Stimulated activated naive CD4-positive, alpha-beta T cell treated with Interleukin-2 at 50 U/mL for 16 hours (primary cell): ENCODE results near the gene BLTP3B.

ENCODE experiments used
- DNase-seq: peaks from one replicate; lab custom pipeline; 2025; lab: John Stamatoyannopoulos, UW

Gene BLTP3B

GRCh38 chr12:100159391-100160104 is 16.9 kb upstream of the BLTP3B start:
- DNase-seq, result no peak

GRCh38 chr12:100158535-100158934 is 15.9 kb upstream of the BLTP3B start:
- DNase-seq, result no peak

DNA sequence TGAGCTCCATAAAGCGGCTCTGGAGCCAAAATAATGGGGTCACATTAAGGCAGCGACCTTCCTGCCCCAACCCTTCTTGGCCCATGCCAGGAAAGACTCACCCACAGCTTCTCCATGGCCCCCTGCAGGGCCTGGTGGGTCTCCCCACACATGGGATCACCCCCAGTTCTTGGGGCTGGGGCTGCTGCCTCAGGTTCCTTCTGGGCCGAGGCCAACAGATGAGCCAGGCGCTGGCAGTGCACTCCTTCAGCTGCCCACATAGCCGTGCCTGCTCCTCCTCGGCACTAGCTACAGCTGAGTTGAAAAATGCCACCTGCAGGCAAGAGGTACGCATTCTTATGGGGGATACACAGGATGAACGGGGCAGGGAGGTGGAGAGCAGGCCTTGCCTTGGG is 14.8 kb upstream of the BLTP3B start:
- no peak for DNase-seq

GRCh38 chr12:100156731-100157426 is 14.2 kb upstream of the BLTP3B start:
- DNase-seq, result no peak

GRCh38 chr12:100154474-100155247 is 12.0 kb upstream of the BLTP3B start:
- DNase-seq, result peak; percentile 62

DNA sequence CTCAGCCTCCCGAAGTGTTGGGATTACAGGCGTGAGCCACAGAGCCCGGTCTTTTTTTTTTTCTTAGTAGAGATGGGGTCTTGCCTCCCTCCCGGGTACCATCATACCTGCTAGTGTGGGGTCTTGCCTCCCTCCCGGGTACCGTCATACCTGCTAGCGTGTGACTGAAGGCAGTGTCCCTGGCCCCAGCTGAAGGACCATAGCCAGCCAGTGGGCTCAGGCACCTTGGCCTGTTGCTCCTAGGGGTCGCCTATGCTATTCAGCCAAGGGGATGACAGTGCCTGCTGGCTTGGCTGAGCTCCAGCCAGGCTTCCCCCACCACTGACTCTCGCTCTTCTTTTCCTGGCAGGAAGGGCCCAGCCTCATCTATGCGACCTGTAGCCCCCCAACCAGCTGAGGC is 10.5 kb upstream of the BLTP3B start:
- DNase-seq, result no peak

DNA sequence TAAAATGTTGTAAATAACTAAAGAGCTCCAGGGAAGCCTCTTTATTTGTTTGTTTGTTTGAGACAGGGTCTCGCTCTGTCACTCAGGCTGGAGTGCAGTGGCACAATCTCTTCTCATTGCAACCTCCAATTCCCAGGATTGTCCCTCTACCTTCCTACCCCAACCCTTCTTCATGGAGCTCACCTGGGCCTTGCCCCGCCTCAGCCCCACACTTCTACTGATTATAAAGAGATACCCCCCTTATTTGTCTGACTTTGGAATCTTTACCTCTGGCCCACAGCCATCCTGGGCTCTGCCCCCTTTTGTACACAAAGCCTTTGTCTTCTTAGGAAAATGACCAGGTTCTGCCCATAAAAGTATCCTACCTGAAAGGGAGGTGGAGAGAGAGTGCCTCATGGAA is 9.1 kb upstream of the BLTP3B start:
- no peak for DNase-seq

DNA sequence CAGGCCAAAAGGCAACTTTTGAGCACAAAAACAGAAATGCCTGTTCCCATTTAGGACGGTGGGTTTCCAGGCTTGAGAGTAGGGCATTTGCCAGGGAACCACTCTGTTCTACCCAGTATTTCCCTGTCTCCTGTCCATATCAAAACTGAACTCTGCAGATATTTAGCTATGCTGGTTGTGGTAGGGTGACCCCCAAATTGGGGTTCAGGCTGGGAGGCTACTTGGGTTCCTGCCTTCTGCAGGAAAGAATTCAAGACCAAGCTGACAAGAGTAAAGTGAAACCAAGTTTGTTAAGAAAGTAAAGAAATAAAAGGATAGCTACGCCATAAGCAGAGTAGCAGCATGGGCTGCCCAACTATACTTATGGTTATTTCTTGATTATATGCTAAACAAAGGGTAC is 3.6 kb upstream of the BLTP3B start:
- no peak for DNase-seq

- no peak for DNase-seq
Observed at GRCh38 chr12:100145643-100146042, 3.0 kb upstream of the BLTP3B start.

DNA sequence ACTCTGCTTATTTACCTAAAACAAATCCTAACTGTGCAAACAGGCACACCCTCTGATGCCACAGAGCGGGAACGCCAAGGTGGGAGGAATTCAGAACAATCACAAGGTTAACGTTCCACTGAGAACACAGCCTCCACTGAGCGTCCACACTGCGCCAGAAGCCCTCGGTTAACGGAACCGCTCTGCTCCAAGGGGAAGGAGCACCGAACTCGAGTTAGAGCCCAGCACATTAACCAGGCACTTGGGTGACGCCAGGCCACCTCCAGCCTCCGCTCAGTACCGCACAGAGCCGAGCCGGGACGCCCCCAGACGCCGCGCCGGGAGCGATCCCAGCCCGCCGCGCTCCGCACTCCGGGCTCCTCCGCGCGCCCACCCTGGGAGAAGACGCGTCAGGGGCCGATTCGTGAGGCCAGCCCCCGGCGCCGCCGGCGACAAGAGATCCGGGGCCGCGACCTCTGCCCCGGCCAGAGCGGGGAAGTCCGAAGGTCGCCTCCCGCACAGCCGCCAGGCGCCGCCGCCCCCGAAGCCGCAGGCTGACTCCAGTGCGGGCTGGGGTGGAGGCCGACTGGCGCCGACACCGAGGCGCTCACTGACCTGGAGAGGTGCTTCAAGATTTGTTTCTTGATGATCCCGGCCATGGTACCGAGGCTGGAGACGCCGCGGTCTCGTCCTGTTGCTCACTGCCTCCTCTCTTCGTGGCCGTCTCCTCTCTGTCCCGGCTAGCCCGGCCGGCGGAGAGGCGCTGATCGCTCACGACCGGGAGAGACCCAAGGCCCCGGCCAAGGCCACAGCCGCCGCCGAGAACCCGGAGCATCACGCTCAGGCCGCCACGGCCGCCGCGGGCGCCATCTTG is 450 bp downstream of the BLTP3B start:
- DNase-seq, result peak; percentile 41

DNA sequence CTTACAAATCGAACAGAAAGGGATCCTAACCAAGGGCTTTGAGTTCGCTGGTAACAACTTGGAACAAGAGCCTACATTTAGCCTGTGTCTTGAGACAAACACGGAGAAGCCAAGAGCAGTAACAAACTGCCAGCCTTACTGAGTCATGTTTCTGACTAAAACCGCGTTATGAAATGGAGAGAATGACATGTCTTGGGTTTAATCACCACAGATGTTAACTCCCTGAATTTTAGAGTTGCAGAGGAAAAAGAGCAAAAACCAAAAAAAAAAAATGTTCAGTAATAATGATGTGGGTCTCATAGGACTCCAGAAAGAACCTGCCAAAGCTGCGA is 1.0 kb downstream of the BLTP3B start:
- no peak for DNase-seq

GRCh38 chr12:100138803-100139098 is 3.9 kb downstream of the BLTP3B start:
- DNase-seq, result no peak

DNA sequence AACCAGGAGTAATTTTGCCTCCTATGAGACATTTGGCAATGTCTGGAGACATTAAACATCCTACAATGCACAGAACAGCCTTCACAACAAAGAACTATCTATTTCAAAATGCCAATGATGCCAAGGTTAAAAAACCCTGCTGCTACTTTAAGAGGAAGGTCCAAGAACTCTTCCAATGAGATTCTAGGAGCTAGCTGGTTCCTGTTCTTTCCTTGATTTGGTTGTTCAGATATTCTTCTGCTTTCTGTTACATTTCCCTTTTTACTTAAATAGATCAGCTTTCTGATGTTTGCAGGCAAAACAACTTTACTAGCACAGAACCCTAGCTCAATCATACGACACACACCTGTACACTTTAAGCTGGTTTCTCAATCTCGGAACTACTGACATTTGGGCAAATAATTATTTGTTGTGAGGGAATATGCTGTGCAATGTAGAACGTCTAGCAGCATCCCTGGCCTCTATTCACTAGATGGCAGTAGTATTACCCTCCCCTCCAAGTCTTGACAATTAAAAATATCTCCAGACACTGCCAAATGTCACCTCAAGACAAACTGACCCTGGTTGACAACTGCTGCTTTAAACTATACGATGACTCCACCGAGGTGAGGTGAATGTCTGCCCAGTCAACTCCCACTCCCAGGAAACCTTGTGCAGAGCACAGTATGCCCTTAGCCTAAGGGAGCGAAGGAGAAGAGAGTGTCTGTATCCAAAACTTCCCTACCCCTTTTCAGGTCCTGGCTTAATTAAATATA is 4.4 kb downstream of the BLTP3B start:
- no peak for DNase-seq

DNA sequence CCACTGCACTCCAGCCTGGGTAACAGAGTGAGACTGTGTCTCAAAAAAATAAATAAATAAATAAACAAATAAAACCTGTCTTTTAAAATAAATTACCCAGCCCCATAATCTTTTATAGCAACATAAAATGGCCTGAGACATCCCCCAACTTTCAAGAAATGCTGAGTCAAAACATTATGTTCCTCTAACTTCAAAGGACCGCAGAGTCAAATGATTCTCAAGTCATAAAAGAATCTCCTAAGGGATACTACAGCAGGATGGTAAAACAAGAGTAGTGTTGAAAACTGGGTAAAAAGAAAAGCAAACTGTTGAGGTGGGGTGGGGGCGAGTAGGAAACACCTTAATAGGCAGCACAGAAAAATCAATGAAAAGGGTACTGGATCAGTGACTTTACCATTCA is 9.5 kb downstream of the BLTP3B start:
- DNase-seq, result no peak

- DNase-seq, result no peak
Observed at GRCh38 chr12:100128512-100128908, 14.2 kb downstream of the BLTP3B start.

DNA sequence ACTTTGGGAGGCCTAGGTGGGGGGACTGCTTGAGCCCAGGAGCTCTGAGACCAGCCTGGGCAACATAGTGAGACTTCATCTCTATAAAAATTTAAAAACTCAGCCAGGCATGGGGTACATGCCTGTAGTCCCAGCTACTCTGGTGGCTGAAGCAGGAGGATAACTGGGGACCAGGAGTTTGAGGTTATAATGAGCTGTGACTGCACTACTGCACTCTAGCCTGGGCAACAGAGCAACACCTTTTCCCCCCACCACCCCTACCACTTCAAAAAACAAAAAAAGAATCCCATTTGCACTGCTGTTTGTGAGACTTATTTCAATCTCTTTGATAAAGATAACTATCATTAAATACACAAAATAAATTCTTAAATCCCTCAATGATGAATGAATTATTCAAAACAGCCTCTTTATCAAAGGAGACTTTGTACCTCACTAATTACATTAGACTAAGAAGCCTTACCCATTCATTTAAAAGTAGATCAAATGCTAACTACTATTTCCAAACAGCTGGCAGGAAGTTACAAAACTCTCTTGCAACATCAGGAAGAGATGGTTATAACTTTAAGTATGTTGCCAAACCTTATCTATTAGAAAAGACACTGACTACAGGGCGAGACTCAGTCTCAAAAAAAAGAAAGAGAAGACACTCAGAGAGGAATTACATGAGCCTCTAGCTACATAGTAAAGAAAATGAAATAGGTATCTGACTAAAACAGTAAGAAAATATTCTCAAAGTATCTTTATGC is 14.7 kb downstream of the BLTP3B start:
- no peak for DNase-seq

GRCh38 chr12:100123316-100124095 is 19.2 kb downstream of the BLTP3B start:
- no peak for DNase-seq

GRCh38 chr12:100120355-100120754 is 22.3 kb downstream of the BLTP3B start:
- no peak for DNase-seq

- DNase-seq, result no peak
Observed at GRCh38 chr12:100115291-100115690, 27.4 kb downstream of the BLTP3B start.

- DNase-seq, result no peak
Observed at GRCh38 chr12:100114574-100114973, 28.1 kb downstream of the BLTP3B start.
